HepG2 (cell line): ENCODE data around the gene TDG. TPM values are rescaled to one million over a fixed set of nuclear protein-coding genes. Genes with fewer than 3 reads are reported as not detected.

Source experiments
- GFI1 ChIP-seq: sonication (generic); formaldehyde crosslinking; IDR thresholded peaks from 2 replicates; pipeline ENCODE4 v1.5.0; 2020; ENCODE audit warnings: missing genetic modification reagents, mild to moderate bottlenecking, borderline replicate concordance
- KAT7 ChIP-seq: IDR thresholded peaks from 2 replicates; pipeline ENCODE4 v1.6.1; 2018; ENCODE audit warnings: borderline replicate concordance, missing compliant biosample characterization
- MEIS2 ChIP-seq: sonication (generic); formaldehyde crosslinking; IDR thresholded peaks from 2 replicates; pipeline ENCODE4 v1.9.0; 2021; ENCODE audit warnings: mild to moderate bottlenecking, missing genetic modification reagents
- MIER2 ChIP-seq: IDR thresholded peaks from 2 replicates; pipeline ENCODE4 v1.6.1; 2016; ENCODE audit warnings: missing biosample characterization, missing genetic modification reagents
- NCOA1 ChIP-seq: sonication (generic); formaldehyde crosslinking; IDR thresholded peaks from 2 replicates; pipeline ENCODE4 v1.9.0; 2021; ENCODE audit warnings: missing genetic modification reagents
- TAF1 ChIP-seq: sonication (generic); formaldehyde crosslinking; IDR thresholded peaks from 2 replicates; pipeline ENCODE4 v1.4.0; 2020; ENCODE audit warnings: missing genetic modification reagents
- WIZ ChIP-seq: sonication (generic); formaldehyde crosslinking; IDR thresholded peaks from 2 replicates; pipeline ENCODE4 v1.5.1; 2020; ENCODE audit warnings: mild to moderate bottlenecking, missing genetic modification reagents
- ZBTB1 ChIP-seq: sonication (generic); formaldehyde crosslinking; IDR thresholded peaks from 2 replicates; pipeline ENCODE4 v1.4.0; 2020; ENCODE audit warnings: missing genetic modification reagents, borderline replicate concordance
- ZMAT3 ChIP-seq: sonication (generic); formaldehyde crosslinking; conservative IDR thresholded peaks from 2 replicates; pipeline ENCODE4 v1.7.0; 2021; ENCODE audit warnings: missing genetic modification reagents
- ZNF180 ChIP-seq: sonication (generic); formaldehyde crosslinking; IDR thresholded peaks from 2 replicates; pipeline ENCODE4 v1.4.0; 2020; ENCODE audit warnings: low read depth, missing genetic modification reagents, borderline replicate concordance
- ZNF337 ChIP-seq: sonication (generic); formaldehyde crosslinking; IDR thresholded peaks from 2 replicates; pipeline ENCODE4 v1.5.1; 2020; ENCODE audit warnings: missing genetic modification reagents, low read depth, mild to moderate bottlenecking, borderline replicate concordance
- ZNF354B ChIP-seq: sonication (generic); formaldehyde crosslinking; IDR thresholded peaks from 2 replicates; pipeline ENCODE4 v1.8.0; 2022; ENCODE audit warnings: mild to moderate bottlenecking, missing genetic modification reagents
- ZNF558 ChIP-seq: sonication (generic); formaldehyde crosslinking; IDR thresholded peaks from 2 replicates; pipeline ENCODE4 v1.9.0; 2022; ENCODE audit warnings: mild to moderate bottlenecking, missing genetic modification reagents, borderline replicate concordance
- ZNF562 ChIP-seq: sonication (generic); formaldehyde crosslinking; IDR thresholded peaks from 2 replicates; pipeline ENCODE4 v1.8.0; 2022; ENCODE audit warnings: missing genetic modification reagents, borderline replicate concordance
- ZNF572 ChIP-seq: sonication (generic); formaldehyde crosslinking; IDR thresholded peaks from 2 replicates; pipeline ENCODE4 v1.5.1; 2020; ENCODE audit warnings: mild to moderate bottlenecking, missing genetic modification reagents
- ZNF672 ChIP-seq: sonication (generic); formaldehyde crosslinking; IDR thresholded peaks from 2 replicates; pipeline ENCODE4 v1.8.1; 2022; ENCODE audit warnings: missing genetic modification reagents
- ZNF777 ChIP-seq: sonication (generic); formaldehyde crosslinking; IDR thresholded peaks from 2 replicates; pipeline ENCODE4 v1.4.0; 2020; ENCODE audit warnings: missing genetic modification reagents
- polyA plus RNA-seq, 8 experiments: library from polyadenylated mRNA; depleted of rRNA in 3 of 8; stranded (reverse) in 7 of 8; unstranded in 1 of 8; fragments of >200 nt; fragmentation: Illumina TruSeq in 4 of 8; extraction: Trizol in 4 of 8; gene quantifications; 2 replicates each; pipeline versions ENCODE4 v1.2.1 to v1.2.3, GENCODE V29; 2011 to 2016; ENCODE audit warnings: low read depth in 4 of 8, missing spikeins in 1 of 8, mixed read lengths in 1 of 8; ENCODE audit not compliant: insufficient read depth in 1 of 8
- total RNA-seq, 5 experiments: library from RNA; depleted of rRNA; stranded (reverse); fragments of >200 nt; fragmentation: Illumina TruSeq; extraction: Trizol; gene quantifications; 2 replicates each; pipeline ENCODE4 v1.2.3, GENCODE V29; 2016; ENCODE audit warnings: low read depth in 1 of 5
- TF ChIP-seq, protein P1 (sequence below): sonication (generic); formaldehyde crosslinking; IDR thresholded peaks from 2 replicates; pipeline ENCODE4 v1.4.0; 2020; ENCODE audit warnings: missing genetic modification reagents, low read depth, mild to moderate bottlenecking, borderline replicate concordance
- TF ChIP-seq, protein P2 (sequence below): sonication (generic); formaldehyde crosslinking; IDR thresholded peaks from 2 replicates; pipeline ENCODE4 v1.4.0; 2020; ENCODE audit warnings: mild to moderate bottlenecking, missing genetic modification reagents
- TF ChIP-seq, protein P3 (sequence below): sonication (generic); formaldehyde crosslinking; IDR thresholded peaks from 2 replicates; pipeline ENCODE4 v1.8.0; 2022; ENCODE audit warnings: mild to moderate bottlenecking, missing genetic modification reagents, moderate library complexity
- TF ChIP-seq, protein P4 (sequence below), 2 experiments: sonication (generic) in 1 of 2; formaldehyde crosslinking in 1 of 2; IDR thresholded peaks; 2 replicates each; pipeline versions ENCODE4 v1.4.0 to v1.6.1; 2016 to 2020; ENCODE audit warnings: borderline replicate concordance in 1 of 2, low read depth in 1 of 2, mild to moderate bottlenecking in 1 of 2, missing genetic modification reagents in 1 of 2
- TF ChIP-seq, protein P5 (sequence below): sonication (generic); formaldehyde crosslinking; IDR thresholded peaks from 2 replicates; pipeline ENCODE4 v1.5.0; 2020; ENCODE audit warnings: missing genetic modification reagents

TDG gene
- total and polyA plus RNA-seq, 2 of the 13 experiments (the other 11 are each of a cell fraction or from before 2014, with no cell fraction given), result 14.2 to 19.5 TPM

DNA sequence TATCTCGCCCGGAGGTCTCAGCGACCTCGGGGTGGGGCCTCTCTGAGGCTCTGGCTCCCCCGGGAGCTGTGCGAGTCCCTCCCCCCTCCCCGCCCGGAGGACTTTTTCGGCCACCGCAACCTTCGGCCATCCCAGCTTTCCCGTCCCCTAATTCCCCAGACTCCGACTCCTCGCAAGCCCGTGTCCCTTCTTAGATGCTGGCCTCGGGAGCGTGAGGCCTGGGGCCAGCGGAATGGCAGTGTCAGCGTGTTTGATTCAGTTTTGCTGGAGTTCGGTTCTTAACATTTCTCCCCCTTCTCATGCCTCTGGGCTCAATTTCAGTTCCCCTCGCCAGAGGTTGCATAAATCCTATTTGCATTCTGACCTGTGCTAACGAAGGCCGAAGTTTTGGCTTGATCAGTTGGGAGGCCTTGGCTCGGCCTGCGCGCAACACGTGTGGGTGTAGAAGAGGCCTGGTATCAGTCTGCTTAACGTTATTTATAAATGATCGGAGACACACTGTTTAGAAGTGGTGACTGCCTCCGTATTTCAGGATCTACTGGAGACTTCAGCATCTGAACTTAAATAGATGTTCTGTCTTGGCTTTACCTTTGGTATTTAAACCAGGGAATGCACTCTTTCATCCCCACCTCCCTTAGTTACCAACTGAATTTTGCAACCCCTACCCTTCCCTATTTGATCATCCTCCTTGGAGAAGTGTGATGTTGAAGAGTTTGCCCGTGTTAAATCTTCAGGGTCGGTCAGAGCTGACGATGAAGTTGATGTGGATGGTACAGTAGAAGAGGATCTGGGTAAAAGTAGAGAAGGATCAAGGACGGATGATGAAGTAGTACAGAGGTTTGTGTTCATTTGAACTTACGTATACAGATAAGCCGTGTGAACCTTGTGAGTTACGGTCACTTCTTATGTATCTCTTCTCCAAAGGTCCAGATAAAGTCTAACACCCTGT is 34.6 kb upstream of the TDG start (continued):
- TF ChIP-seq GFI1 (CRISPR knock-in tag), result 0 out of 2 replicates have a peak, but pooled peaks have one; percentile 42
- TF ChIP-seq ZNF672, result no peak
- TF ChIP-seq ZNF180 (CRISPR knock-in tag), result no peak
- TF ChIP-seq, protein P1, sequence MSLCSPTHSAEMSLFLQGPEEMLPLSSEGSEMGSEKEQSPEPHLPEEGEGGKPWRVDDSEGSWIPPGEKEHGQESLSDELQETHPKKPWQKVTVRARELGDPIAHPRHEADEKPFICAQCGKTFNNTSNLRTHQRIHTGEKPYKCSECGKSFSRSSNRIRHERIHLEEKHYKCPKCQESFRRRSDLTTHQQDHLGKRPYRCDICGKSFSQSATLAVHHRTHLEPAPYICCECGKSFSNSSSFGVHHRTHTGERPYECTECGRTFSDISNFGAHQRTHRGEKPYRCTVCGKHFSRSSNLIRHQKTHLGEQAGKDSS (CRISPR knock-in tag), result no peak
- TF ChIP-seq NCOA1 (CRISPR knock-in tag), result no peak
- no peak for TF ChIP-seq ZNF354B (CRISPR knock-in tag)
- TF ChIP-seq, protein P2, sequence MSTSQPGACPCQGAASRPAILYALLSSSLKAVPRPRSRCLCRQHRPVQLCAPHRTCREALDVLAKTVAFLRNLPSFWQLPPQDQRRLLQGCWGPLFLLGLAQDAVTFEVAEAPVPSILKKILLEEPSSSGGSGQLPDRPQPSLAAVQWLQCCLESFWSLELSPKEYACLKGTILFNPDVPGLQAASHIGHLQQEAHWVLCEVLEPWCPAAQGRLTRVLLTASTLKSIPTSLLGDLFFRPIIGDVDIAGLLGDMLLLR, result no peak
- TF ChIP-seq, protein P3, sequence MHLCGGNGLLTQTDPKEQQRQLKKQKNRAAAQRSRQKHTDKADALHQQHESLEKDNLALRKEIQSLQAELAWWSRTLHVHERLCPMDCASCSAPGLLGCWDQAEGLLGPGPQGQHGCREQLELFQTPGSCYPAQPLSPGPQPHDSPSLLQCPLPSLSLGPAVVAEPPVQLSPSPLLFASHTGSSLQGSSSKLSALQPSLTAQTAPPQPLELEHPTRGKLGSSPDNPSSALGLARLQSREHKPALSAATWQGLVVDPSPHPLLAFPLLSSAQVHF, result no peak
- TF ChIP-seq TAF1 (CRISPR knock-in tag), result no peak
- TF ChIP-seq ZNF558, result no peak
- no peak for TF ChIP-seq ZNF572 (CRISPR knock-in tag)
- TF ChIP-seq, protein P4, sequence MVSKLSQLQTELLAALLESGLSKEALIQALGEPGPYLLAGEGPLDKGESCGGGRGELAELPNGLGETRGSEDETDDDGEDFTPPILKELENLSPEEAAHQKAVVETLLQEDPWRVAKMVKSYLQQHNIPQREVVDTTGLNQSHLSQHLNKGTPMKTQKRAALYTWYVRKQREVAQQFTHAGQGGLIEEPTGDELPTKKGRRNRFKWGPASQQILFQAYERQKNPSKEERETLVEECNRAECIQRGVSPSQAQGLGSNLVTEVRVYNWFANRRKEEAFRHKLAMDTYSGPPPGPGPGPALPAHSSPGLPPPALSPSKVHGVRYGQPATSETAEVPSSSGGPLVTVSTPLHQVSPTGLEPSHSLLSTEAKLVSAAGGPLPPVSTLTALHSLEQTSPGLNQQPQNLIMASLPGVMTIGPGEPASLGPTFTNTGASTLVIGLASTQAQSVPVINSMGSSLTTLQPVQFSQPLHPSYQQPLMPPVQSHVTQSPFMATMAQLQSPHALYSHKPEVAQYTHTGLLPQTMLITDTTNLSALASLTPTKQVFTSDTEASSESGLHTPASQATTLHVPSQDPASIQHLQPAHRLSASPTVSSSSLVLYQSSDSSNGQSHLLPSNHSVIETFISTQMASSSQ (IDR thresholded peaks at IDR 0.05; ENCODE audit: low read depth), result no peak
- TF ChIP-seq, protein P4 (CRISPR knock-in tag; IDR thresholded peaks at IDR 0.05; ENCODE audit: borderline replicate concordance), result no peak
- 0 out of 2 replicates have a peak, but pooled peaks have one; percentile 27 for TF ChIP-seq MEIS2 (CRISPR knock-in tag)
- no peak for TF ChIP-seq MIER2 (CRISPR knock-in tag)
- TF ChIP-seq, protein P5, sequence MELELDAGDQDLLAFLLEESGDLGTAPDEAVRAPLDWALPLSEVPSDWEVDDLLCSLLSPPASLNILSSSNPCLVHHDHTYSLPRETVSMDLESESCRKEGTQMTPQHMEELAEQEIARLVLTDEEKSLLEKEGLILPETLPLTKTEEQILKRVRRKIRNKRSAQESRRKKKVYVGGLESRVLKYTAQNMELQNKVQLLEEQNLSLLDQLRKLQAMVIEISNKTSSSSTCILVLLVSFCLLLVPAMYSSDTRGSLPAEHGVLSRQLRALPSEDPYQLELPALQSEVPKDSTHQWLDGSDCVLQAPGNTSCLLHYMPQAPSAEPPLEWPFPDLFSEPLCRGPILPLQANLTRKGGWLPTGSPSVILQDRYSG (CRISPR knock-in tag), result no peak
- no peak for TF ChIP-seq ZBTB1
- 0 out of 2 replicates have a peak, but pooled peaks have one; percentile 19 for TF ChIP-seq KAT7 (CRISPR knock-in tag)
- TF ChIP-seq ZMAT3 (CRISPR knock-in tag), result 0 out of 2 replicates have a peak, but pooled peaks have one; percentile 2
- no peak for TF ChIP-seq WIZ
- TF ChIP-seq ZNF562 (CRISPR knock-in tag), result no peak
- TF ChIP-seq ZNF777 (CRISPR knock-in tag), result no peak
- TF ChIP-seq ZNF337 (CRISPR knock-in tag), result 0 out of 2 replicates have a peak, but pooled peaks have one; percentile 1
